Measurements from ENCODE around the gene FKBP1A.

The FKBP1A gene

GRCh38 chr20:1392693-1393506, at the start of gene FKBP1A:
Gene FKBP1A, minus strand, starts transcription at chr20:1393054. Its CDS starts 56 bp downstream, at chr20:1392998.
- DNase-seq: peak; percentile 94

- DNase-seq: no peak
Measured at GRCh38 chr20:1442304-1442703, 49.5 kb upstream of the FKBP1A start.

- DNase-seq: no peak
Measured at GRCh38 chr20:1441133-1441532, 48.3 kb upstream of the FKBP1A start.

GRCh38 chr20:1440024-1440423, 47.2 kb upstream of the FKBP1A start:
- no peak for DNase-seq

GRCh38 chr20:1438361-1438760, 45.5 kb upstream of the FKBP1A start:
- DNase-seq: no peak

GRCh38 chr20:1437235-1437904, 44.5 kb upstream of the FKBP1A start:
- peak; percentile 79 for DNase-seq

GRCh38 chr20:1436263-1436662, 43.4 kb upstream of the FKBP1A start:
- DNase-seq: no peak

- DNase-seq: no peak
Measured at GRCh38 chr20:1435337-1435699, 42.5 kb upstream of the FKBP1A start.

- DNase-seq: no peak
Measured at GRCh38 chr20:1434571-1435336, 41.9 kb upstream of the FKBP1A start.

GRCh38 chr20:1431158-1431557, 38.3 kb upstream of the FKBP1A start:
- no peak for DNase-seq

- no peak for DNase-seq
Measured at GRCh38 chr20:1430004-1430451, 37.2 kb upstream of the FKBP1A start.

- no peak for DNase-seq
Measured at GRCh38 chr20:1429143-1429728, 36.4 kb upstream of the FKBP1A start.

- DNase-seq: no peak
Measured at GRCh38 chr20:1427457-1428054, 34.7 kb upstream of the FKBP1A start.

- no peak for DNase-seq
Measured at GRCh38 chr20:1426231-1426849, 33.5 kb upstream of the FKBP1A start.

- no peak for DNase-seq
Measured at GRCh38 chr20:1424336-1424735, 31.5 kb upstream of the FKBP1A start.

GRCh38 chr20:1423625-1424106, 30.8 kb upstream of the FKBP1A start:
- no peak for DNase-seq

- DNase-seq: no peak
Measured at GRCh38 chr20:1423206-1423605, 30.4 kb upstream of the FKBP1A start.

GRCh38 chr20:1422753-1423152, 29.9 kb upstream of the FKBP1A start:
- DNase-seq: no peak

GRCh38 chr20:1420066-1420465, 27.2 kb upstream of the FKBP1A start:
- no peak for DNase-seq

GRCh38 chr20:1418350-1418749, 25.5 kb upstream of the FKBP1A start:
- DNase-seq: no peak

- no peak for DNase-seq
Measured at GRCh38 chr20:1417790-1418189, 24.9 kb upstream of the FKBP1A start.

- no peak for DNase-seq
Measured at GRCh38 chr20:1417273-1417672, 24.4 kb upstream of the FKBP1A start.

All from activated T-cell treated with anti-CD3 and anti-CD28 coated beads, Interleukin-2, amount 50 U/mL, for 1 hour (primary cell).